Panc1 (cell line): ENCODE data around the gene NRG2.

Experiments used
- SIN3A ChIP-seq: IDR thresholded peaks from 2 replicates; pipeline ENCODE4 v1.6.1; 2012; ENCODE audit warnings: low read depth, mild to moderate bottlenecking, low read length, moderate library complexity, borderline replicate concordance; ENCODE audit not compliant: insufficient read depth
- TF ChIP-seq, protein P1 (sequence below): fragments of 450-650 bp; IDR thresholded peaks from 2 replicates; pipeline ENCODE4 v1.5.1; 2017; ENCODE audit warnings: mild to moderate bottlenecking

DNA sequence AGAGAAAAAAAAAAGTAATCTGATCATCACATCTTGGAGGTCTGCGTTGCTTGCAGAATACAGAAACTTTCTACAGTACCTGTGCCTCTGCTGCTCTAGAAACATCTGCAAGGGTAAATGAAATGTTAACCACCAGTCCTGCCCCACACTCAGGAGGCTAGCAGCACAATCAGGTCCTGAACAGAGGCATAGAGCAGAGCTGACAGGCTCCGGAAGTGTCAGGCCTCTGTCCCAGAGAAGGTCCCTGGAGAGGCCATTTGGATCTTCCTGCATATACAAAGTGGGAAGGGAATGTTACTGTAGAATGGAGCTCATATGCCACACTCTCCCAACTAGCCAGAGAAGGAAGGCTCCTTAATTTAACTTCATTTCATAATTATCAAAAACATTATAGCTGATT lies 7.2 kb downstream of the NRG2 start:
- TF ChIP-seq, protein P1, sequence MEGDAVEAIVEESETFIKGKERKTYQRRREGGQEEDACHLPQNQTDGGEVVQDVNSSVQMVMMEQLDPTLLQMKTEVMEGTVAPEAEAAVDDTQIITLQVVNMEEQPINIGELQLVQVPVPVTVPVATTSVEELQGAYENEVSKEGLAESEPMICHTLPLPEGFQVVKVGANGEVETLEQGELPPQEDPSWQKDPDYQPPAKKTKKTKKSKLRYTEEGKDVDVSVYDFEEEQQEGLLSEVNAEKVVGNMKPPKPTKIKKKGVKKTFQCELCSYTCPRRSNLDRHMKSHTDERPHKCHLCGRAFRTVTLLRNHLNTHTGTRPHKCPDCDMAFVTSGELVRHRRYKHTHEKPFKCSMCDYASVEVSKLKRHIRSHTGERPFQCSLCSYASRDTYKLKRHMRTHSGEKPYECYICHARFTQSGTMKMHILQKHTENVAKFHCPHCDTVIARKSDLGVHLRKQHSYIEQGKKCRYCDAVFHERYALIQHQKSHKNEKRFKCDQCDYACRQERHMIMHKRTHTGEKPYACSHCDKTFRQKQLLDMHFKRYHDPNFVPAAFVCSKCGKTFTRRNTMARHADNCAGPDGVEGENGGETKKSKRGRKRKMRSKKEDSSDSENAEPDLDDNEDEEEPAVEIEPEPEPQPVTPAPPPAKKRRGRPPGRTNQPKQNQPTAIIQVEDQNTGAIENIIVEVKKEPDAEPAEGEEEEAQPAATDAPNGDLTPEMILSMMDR: no peak
- TF ChIP-seq SIN3A: no peak
